PFSK-1 (cell line): ENCODE results near the gene ENO3.

Experiments
- REST ChIP-seq, 2 experiments: IDR thresholded peaks; 2 replicates each; pipeline versions ENCODE4 v1.6.1 to v1.8.0; 2011 to 2012; ENCODE audit warnings: low read depth in 2 of 2, low read length in 2 of 2, control low read depth in 1 of 2, inconsistent platforms in 1 of 2, mild to moderate bottlenecking in 1 of 2, moderate library complexity in 1 of 2; ENCODE audit not compliant: insufficient read depth in 1 of 2
- SIN3A ChIP-seq: IDR thresholded peaks from 2 replicates; pipeline ENCODE4 v1.6.1; 2012; ENCODE audit warnings: mild to moderate bottlenecking, low read length, moderate library complexity, borderline replicate concordance; ENCODE audit not compliant: insufficient read depth
- TAF1 ChIP-seq: IDR thresholded peaks from 2 replicates; pipeline ENCODE4 v1.6.1; 2012; ENCODE audit warnings: low read length, control low read depth, borderline replicate concordance; ENCODE audit not compliant: insufficient read depth

- TF ChIP-seq TAF1, result no peak
- no peak for TF ChIP-seq REST (IDR thresholded peaks at IDR 0.05; ENCODE audit: insufficient read depth in 1 of 2, low read depth in 2 of 2, low read length in 2 of 2)
- no peak for TF ChIP-seq SIN3A
Measured at GRCh38 chr17:5002121-5002788, 51.3 kb downstream of the ENO3 start.
